GM11168 (cell line): Measurements from ENCODE around the gene VGLL4.
"Not testable (repeated sequence)": the region's sequence is repeated elsewhere in the genome, so short reads cannot be mapped to it uniquely, and the experiment has no call there.

Source experiments
- in situ Hi-C: fragments of 300-500 bp; cut with MboI; formaldehyde crosslinking; loops from one replicate; pipeline ENCODE4 v1.12.0; 2022; ENCODE audit warnings: low sequenced_read_pairs; ENCODE audit not compliant: unreplicated experiment

The VGLL4 gene

DNA sequence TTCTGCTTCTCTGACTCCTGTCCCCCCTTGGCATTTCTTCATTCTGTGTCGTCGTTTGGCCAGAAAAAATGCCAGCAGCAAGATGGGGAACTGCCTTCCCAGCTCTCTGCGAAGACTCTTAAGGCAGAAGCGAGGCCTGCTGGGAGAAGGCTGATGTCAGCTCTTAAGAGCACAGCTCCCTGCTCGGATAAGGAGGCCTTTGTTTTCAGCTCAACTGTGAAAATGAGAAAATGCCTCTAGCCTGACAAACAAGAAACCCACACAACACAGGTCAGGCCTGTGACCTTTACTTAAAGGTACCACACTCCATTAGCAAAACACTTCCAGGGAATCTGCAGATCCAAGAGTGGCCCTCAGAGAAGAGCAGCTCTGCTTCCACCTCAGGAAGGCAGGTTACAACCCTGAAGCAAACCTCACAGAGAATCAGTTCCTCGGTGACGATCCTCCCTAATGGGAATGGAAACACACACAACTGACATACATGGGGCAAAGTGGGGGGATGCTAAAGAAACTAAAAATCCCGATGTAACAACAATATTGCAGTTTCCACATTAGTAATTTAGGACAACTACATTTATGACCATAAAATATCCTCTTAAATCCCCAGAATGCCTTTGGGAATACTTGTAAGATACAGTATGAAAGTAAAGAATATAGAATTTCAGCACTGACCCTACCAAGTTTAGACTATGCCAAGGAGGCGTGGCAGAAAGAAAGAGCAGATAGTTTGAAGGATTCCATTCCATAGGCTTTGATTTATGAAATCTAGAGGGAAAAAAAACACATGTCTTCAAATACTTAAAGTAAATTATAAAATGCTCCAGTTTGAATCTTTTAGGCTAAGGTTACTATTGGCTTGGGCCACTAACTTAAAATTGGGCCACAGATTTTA lies 52.1 kb downstream of the VGLL4 start:
- in situ Hi-C loops, result no loop called here

DNA sequence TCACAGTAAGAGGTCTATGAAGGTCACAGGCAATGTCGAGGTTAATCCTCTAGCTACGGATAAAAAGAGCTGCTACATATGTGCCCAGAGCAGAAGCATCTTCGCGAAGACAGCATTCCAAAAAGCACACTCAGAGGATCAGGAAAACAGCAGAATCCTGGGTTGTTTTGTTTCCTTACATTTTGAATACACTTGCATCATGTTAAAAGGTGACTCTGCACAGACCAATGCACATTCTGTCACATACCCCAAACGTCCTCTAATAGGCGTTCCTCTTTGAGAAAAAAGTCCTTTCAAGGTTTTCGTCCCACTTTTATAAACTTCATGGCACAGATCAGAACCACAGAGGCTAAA lies 52.7 kb downstream of the VGLL4 start:
- in situ Hi-C loops, result no loop called here

DNA sequence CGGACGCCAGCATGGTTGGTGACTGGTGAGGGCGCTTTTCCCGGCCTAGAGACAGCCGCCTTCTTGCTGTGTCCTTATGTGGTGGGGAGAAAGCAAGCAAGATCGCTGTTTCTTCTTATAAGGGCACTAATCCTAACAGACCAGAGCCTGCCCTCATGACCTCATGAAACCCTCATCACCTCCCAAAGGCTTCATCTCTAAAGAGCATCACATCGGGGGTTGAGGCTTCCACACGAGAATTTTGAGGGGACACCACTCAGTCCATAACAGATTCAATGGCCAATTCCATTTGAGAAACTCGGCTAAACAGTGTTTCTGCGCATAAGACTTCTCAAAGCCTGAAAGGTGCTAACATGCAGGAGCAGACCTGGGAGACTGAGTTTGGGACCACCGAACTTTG lies 54.0 kb downstream of the VGLL4 start:
- in situ Hi-C loops, result no loop called here

DNA sequence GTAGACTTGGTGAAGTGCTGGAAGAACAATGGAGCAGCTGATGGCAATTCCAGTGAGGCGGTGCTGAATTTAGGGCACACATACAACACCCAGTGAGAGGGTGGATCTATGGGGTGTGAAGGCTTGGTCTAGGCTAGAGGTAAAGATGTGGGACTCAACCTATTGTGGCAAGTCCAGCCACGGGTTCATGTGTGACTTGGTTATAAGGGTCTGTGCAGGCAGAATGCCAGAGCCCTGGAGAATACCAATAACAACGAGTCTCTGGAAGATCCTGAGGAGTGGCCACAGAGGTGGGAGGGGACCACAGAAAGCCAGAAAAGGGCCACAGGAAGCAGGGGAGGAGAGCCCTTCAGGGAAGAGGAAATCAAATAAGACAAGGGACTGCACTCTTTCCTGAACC lies 55.0 kb downstream of the VGLL4 start:
- in situ Hi-C loops, result no loop called here

DNA sequence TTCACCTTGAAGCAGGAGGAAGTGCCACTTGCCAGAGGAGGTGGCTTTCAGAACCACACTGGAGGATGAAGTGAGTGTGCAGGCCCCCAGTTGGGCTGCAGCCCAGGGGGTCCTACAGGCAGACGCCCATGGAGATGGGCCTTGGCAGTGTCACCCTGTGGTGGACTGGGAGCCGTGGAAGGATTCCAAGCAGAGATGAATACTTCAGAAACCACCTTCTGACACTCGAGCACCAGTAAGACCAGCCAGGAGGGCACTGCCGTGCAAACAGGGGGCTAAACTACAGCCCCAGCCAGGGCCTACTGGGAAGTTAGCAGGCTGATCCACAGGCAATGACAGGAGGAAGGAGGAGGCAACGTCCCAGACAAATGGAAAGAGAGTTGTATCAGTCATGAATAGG lies 55.4 kb downstream of the VGLL4 start:
- in situ Hi-C loops, result no loop called here

DNA sequence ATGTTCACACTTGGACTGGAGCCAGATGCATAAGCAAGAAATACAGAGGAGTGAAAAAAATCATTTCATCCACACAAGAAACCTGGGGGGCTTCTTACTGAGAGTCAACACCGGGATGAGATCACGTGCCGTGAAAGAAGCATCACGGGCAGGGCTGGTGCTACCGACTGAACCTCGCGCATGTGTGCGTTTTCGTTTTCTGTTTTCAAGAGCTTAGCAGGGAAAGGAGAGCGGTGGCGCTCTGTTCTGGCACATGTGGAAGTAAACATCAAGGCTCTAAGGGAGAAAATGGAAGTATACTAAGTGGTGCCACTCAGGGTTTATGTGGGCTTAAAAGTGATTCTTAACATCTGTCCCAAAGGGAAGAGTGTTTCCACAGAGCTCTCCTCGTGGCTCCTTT lies 55.9 kb downstream of the VGLL4 start:
- in situ Hi-C loops, result no loop called here

DNA sequence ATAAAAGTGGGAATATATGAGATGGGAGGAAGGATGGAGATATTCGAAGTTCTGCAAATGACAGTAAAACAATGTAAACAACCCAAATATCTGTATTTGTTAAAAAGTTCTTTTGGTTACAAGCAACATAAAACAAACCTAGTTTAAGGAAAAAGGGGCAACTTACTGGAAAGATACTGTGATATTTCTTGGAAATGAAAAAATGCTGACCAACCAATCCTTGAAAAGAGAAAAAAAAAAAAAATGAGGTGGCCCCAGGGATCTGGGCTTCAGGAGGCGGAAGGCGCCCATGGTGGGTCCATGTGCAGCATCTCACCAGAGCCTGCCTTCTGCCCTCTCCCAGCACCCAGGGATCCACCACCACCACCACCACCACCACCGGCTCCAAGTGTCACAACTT lies 59.1 kb downstream of the VGLL4 start:
- in situ Hi-C loops, result no loop called here

DNA sequence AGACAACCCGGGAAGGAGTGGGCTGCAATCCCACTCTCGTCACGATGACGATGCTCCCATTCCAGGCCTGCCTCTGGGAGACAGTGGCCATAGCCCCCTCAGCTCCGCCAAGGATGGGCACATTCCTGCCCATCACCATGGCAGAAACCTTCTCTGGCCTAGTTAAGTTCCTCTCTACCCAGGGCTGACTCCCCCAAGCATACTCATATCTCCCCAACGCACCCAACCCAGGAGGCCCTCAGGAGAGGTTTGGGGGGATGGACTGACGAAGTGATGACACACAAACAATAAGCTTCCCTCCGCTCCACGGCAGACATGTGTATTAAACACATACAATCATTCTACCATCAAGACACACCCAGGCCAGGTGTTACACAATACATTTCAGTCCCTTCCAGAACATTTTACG lies 60.1 kb downstream of the VGLL4 start:
- in situ Hi-C loops, result no loop called here

DNA sequence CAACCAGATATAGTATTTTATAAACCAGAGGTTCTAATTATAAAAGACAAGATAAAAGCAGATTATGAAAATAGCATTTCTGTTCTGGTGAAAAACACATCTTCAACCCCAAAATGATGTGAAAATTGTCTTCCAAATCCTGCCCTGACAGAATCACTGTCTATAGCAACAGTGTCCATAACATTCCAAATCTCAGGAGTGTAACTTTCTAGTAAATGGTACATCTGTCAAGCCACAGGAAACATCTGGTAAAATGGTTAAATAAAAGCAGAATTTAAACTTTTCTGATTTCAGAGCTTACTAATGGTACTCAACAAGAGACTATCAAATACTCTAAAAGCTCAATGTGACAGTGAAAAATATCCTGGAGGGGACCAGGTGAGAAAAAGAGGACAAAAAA lies 60.5 kb downstream of the VGLL4 start:
- in situ Hi-C loops, result no loop called here

DNA sequence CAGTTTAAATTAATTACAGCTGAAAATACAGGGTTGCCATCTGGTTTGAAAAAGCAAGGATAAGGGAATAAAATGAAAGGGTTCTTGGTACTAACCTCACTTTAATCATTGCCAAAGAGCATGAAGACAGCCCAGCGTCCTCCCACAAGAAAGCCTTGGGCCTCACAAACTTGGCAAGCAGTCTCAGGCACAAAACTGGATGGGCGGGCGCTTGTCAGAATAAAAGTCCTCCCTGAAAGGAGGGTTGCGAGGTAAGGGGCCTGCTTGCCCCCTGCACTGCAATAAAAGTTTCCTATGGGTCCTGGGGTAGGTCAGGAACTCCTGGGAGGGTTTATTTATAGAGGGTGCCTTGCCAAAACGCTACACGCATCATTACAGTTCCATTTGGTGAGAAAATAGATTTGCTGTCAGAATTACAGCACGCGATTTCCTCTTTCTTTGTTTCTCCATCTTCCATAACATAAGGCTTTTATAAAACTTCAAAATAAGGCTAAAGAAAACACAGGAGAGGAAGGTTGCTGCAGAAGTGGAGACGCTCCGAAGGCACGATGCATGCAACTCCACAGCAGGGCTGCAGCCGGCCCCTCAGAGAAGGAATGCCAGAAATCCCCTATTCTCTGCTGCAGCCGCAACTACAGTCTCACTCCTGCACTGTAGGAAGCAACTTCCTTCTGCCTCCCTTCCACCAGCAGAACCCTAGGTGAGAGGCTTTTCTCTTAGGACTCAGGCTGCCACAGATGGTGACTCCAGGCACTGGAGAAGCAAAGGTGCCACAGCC lies 61.3 kb downstream of the VGLL4 start:
- in situ Hi-C loops, result no loop called here

DNA sequence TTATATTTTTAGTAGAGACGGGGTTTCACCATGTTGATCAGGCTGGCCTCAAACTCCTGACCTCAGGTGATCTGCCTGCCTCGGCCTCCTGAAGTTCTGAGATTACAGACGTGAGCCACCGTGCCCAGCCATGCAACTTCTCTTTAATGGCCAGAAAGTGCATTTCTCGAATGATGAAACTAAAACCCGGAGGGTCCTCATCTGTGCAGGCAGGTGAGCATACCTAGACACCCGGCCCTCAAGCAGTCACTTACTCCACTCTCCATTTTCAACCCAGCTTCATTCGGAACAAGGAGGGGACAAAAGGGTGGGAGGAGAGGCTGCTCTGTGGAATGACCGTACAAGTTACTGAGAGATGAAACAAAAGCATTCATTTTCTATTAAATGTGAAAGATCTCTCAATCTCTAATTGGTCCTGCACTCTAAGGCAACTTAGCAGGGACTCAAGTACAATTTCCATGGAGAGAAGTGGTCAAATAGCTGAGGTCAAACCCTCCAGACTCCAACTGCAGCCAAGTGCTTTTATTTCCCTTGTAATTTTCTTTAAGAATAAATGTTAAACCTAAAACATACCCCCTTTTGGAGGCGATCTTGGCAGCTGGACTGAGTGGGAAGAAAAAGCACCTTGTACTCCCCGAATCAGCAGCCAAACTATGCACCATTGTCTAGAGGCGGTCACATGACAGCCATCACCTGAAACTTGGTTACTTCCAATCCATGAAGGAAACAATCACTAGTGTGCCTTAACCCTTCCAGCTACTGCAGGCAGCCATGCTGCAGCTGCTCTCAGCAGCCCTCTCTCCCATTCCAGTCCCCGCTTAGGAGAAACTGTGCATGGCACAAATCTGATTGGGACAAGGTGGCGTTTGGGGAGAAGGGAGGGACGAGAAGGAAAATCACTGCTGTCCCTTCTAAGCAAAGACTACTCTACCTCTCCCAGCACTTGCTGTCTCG lies 62.2 kb downstream of the VGLL4 start:
- in situ Hi-C loops, result no loop called here

DNA sequence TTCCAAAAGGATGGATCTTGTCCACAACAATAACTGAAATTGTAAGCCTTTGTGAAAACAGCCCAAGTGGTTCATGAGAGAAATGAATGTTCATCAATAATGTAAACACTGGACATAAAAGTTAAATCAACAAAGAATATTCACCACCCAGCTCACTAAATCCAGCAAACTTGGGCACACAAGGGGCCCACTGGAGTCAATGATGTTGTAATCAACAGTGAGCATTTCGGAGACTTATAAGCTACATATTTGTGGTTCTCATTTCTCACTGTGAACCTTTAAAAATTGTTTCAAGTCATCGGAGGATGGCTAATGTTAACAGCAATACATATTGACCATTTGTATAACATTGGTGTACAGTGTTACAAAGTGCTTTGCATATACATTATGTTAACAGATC lies 63.1 kb downstream of the VGLL4 start:
- in situ Hi-C loops, result no loop called here

DNA sequence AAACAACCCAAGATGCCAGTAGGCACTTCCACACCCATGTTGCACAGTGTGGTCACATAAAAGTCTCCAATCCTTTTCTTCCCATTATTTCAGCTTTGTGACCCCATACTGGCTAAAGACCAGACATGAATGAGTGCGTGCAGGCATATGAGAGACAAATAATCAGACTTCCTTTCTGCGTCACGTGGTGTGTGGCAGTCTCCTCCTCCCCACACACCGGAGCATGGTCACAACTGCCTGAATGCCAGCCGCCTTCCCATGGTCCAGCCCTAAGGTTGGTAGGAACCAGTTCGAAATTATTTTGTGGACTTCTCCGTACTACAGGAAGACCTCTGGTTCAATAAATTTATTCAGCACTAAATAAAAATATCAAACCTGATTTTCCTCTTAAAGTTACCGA lies 65.5 kb downstream of the VGLL4 start:
- in situ Hi-C loops, result no loop called here

DNA sequence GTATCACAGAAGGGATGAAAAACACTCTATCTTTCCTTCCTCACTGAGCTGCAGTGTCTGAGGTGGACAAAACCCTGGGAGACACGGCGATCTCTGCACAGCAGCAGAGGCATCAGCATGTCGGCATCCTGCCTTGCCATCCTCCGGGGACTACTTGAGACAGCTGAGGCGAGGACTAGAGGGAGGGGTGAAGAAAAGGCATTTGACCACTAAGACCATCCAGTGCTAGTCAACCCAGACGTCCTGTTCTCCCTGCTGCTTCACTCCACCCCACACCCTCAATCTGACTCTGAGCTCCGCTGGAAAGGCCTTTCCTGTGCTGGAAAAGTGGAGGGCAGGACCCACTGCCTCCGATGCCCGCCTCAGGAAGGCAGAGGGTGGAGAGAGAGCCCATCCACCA lies 67.3 kb downstream of the VGLL4 start:
- in situ Hi-C loops, result no loop called here

DNA sequence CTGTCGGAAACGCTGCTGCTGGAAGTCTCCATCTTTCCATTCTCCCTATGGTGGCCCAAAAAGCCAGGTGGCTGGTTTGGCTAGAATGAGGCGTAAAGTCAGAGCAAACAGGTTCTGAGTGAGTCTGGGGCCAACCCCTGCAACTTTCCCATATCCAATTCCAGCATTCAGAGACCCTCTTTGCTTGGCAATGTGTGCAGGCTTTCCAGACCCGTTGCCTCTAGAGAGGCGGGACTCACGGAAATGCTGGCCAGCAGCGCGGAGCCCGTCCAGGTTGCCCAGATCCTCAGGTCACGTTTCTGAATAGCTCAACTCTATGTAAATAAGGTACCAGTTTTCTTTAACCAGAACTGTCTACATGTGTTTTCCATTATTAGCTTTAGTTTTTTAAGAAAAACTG lies 68.0 kb downstream of the VGLL4 start:
- in situ Hi-C loops, result no loop called here

DNA sequence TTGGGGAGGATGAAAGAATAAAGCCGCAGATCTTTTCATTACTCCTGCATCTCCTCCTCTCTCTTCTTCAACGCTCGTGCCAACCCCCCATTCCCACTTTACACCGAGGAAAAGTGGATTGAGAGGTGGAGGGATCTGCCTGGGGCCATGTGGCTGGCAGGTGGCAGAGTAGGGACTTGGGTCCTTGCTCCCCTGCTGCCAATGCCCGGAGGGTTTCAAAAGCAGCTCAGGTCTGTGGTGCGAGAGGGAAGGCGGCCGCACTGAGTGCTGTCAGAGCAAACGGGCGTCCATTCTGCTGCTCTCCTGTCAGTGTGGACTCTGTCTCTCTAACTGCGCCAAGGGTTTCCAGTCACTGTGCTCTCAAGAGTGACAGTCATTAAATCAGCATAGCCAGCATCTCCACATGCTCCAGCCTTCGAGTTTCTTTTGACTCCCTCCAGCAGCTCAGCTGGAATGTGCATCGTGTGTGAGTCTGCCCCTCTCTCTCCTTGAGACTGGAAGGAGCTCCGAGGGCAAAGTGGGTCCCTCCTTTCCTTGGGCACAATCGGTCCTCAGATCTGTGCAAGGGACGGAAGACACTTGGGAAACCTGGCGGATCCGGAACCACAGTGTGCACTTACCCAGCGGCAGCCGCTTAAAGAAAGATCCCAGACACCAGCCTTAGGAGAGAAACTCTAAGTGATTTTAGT lies 68.6 kb downstream of the VGLL4 start:
- in situ Hi-C loops, result no loop called here

DNA sequence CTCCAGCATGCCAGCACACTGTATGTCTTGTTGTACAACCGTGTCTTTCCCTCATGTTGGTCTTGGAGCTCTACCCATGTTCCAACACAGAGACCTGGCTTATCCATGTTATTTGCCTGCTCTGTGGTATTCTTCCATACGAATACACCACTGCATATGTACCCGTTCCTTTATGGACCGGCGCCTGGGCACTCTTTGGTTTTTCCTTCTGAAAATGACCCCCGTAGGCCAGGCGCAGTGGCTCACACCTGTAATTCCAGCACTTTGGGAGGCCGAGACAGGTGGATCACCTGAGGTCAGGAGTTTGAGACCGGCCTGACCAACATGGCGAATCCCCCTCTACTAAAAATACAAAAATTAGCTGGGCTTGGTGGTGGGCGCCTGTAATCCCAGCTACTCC lies 71.1 kb downstream of the VGLL4 start:
- in situ Hi-C loops, result not testable (repeated sequence)

DNA sequence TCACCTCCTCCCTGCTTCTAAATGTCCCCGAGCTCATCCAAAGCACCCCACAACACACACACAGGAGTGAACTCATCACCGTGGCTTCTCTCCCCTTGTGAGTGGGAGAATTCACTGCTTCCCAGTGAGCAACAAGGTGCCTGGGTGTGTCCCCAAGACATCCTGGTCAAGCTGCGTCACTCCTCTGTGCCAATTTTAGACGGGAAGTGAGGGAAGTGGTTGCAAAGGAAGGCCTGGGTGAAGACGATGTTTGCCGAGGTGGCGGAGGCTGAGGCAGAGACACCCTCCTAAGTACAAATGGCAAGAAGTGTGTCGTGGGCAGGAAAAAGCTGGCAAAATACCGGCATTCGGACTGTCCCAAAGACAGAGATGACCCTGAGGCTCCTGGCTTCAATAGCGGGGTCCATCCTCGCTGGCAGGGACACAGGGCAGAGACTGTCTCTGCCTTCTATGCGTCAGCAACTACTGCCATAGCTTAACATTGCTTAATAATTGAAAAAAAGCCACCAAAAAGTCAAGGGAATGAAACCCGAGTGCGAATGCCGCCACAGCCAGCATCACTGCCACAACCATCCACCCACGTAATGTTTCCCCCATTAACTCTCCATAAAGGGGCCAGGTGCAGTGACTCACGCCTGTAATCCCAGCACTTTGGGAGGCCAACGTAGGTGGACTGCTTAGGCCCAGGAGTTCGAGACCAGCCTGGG lies 72.8 kb downstream of the VGLL4 start:
- in situ Hi-C loops, result no loop called here

DNA sequence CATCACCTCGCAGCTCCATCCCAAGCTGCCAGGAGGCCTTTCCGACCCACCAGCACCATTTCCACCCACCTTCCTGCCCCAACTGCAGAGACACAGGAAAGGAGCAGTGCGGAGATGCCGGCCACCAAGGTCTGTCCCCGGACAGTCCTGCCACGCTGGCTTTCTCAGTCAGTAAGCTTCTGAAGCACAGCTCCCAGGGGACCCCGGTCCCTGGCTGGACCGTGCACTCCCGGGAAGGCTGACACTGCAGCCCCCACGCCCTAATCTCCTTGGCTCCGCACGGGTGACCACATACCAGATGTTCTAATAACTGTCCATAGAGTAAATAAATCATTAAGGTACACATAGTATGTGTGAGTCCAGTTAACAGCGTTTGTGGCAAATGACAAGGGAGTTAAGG lies 73.5 kb downstream of the VGLL4 start:
- in situ Hi-C loops, result no loop called here
